Measurements from ENCODE around the gene GALNT12. TPM values are rescaled to one million over a fixed set of nuclear protein-coding genes. Genes with fewer than 3 reads are reported as not detected.
A peak's percentile ranks its signal among the peaks of the same experiment; 100 is the strongest.

The GALNT12 gene, protein sequence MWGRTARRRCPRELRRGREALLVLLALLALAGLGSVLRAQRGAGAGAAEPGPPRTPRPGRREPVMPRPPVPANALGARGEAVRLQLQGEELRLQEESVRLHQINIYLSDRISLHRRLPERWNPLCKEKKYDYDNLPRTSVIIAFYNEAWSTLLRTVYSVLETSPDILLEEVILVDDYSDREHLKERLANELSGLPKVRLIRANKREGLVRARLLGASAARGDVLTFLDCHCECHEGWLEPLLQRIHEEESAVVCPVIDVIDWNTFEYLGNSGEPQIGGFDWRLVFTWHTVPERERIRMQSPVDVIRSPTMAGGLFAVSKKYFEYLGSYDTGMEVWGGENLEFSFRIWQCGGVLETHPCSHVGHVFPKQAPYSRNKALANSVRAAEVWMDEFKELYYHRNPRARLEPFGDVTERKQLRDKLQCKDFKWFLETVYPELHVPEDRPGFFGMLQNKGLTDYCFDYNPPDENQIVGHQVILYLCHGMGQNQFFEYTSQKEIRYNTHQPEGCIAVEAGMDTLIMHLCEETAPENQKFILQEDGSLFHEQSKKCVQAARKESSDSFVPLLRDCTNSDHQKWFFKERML
- 10.1 to 10.6 TPM (median 10.3 TPM) in 3 replicates for total RNA-seq

DNA sequence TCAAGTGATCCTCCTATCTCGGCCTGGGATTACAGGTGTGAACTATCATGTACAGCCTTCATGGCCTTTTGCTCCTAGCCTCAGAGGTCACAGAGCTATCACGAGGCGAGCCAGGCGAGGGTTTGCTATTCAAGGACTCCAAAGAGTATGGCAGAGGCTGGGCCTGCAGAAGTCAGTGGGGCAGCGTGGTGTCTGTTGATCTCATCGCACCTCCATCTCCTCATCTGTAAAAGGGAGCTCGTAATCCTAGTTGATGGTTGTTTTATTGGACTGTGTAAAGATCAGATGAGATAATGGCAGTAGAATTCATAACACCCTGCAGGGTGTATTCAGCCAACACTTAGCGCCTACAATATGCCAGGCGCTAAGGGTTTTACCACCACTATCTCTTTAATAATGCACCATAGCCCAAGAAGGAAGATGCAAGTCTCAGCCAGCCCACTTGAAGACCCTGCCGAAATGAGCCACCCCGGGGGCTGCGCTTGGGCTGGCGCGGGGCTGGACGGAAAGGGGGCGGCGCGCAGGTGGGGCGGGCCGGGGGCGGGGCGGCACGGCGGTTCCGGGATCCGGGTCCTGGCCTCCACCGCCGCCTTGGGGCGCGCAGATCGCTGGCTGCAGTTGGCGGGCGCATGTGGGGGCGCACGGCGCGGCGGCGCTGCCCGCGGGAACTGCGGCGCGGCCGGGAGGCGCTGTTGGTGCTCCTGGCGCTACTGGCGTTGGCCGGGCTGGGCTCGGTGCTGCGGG, at the start of gene GALNT12:
Gene GALNT12, plus strand, starts transcription at position 601 of the 744 bp plus-strand sequence. Its CDS starts 29 bp downstream, at position 630.
- H3K9me3 Mint-ChIP-seq: no peaks in the 10 kb centered on the region
- peak within 1 kb of the TSS; percentile 10 for H3K27ac Mint-ChIP-seq
- no peak for TF ChIP-seq CTCF (IDR thresholded peaks at IDR 0.05; ENCODE audit: unreplicated experiment)
- peak within 1 kb of the TSS; percentile 77 for H3K4me3 Mint-ChIP-seq
- H3K4me1 Mint-ChIP-seq: peaks cover 64% of the 10 kb centered on the region
- peaks cover 4% of the 10 kb centered on the region for H3K36me3 Mint-ChIP-seq
- H3K27me3 Mint-ChIP-seq (ENCODE audit: low read depth): peaks cover 21% of the 10 kb centered on the region
- no peak for DNase-seq (ENCODE audit: low spot score in 2 of 2, unreplicated experiment in 2 of 2)

GRCh38 chr9:98760231-98760630, 47.2 kb upstream of the GALNT12 start:
- H3K27ac Mint-ChIP-seq: no peak overlapping the region
- H3K27me3 Mint-ChIP-seq (ENCODE audit: low read depth): no peaks in the 10 kb centered on the region
- no peaks in the 10 kb centered on the region for H3K4me1 Mint-ChIP-seq
- no peak for TF ChIP-seq CTCF (IDR thresholded peaks at IDR 0.05; ENCODE audit: unreplicated experiment)
- no peak overlapping the region for H3K4me3 Mint-ChIP-seq
- H3K9me3 Mint-ChIP-seq: peaks cover 40% of the 10 kb centered on the region
- no peak for DNase-seq (ENCODE audit: low spot score in 2 of 2, unreplicated experiment in 2 of 2)
- H3K36me3 Mint-ChIP-seq: peaks cover 78% of the 10 kb centered on the region

GRCh38 chr9:98763986-98764745, 43.3 kb upstream of the GALNT12 start:
- Mint-ChIP-seq H3K9me3 (peaks cover 27% of the 10 kb centered on the region), H3K4me1 (no peaks in the 10 kb centered on the region), H3K4me3 (no peak overlapping the region), H3K36me3 (peaks cover 59% of the 10 kb centered on the region), H3K27me3 (ENCODE audit: low read depth) (no peaks in the 10 kb centered on the region), H3K27ac (no peak overlapping the region)
- no peak for TF ChIP-seq CTCF (IDR thresholded peaks at IDR 0.05; ENCODE audit: unreplicated experiment)
- no peak for DNase-seq (ENCODE audit: low spot score in 2 of 2, unreplicated experiment in 2 of 2)

DNA sequence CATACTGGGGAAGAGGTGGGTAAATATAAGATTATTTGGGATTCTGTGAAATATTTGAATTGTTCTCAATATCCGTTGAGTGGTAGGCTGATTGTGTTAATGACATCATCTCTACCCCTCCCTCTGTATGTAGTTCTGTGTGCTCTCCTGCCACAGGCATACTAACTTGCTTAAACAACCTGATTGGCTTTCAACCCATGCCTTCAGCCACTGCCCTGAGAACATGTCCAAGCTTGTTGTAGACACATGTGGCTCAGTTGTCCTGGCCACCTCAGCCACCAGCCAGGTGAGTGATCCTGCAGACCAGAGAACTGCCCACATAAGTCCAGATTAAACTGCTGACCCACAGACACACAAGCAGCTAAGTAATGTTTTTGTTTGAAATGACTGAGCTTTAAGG, 42.2 kb upstream of the GALNT12 start:
- H3K36me3 Mint-ChIP-seq: peaks cover 59% of the 10 kb centered on the region
- DNase-seq (ENCODE audit: low spot score in 2 of 2, unreplicated experiment in 2 of 2): no peak
- TF ChIP-seq CTCF (IDR thresholded peaks at IDR 0.05; ENCODE audit: unreplicated experiment): no peak
- no peaks in the 10 kb centered on the region for H3K4me1 Mint-ChIP-seq
- H3K4me3 Mint-ChIP-seq: no peak overlapping the region
- no peaks in the 10 kb centered on the region for H3K27me3 Mint-ChIP-seq (ENCODE audit: low read depth)
- H3K9me3 Mint-ChIP-seq: peaks cover 20% of the 10 kb centered on the region
- no peak overlapping the region for H3K27ac Mint-ChIP-seq

DNA sequence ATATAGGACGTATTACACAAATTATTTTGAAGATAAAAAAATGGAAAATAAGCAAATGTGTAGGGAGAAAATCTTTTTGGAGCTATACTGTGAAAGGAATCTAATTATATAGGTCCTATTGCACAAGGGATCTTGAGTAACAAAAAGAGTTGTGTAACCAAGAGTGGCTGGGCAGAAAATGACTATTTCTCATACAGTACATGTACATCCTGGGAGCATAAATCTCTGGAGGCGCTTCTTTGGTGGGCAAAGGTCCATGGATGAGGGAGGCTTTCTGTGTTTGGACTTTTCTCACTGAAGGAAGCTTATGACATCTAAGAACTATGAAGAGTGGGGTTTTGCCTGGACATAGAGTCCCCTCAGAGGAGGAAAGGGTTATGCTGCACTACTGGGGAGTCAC, 40.9 kb upstream of the GALNT12 start:
- Mint-ChIP-seq H3K36me3 (peaks cover 61% of the 10 kb centered on the region), H3K4me3 (no peak overlapping the region), H3K4me1 (no peaks in the 10 kb centered on the region), H3K9me3 (peaks cover 20% of the 10 kb centered on the region), H3K27me3 (ENCODE audit: low read depth) (no peaks in the 10 kb centered on the region), H3K27ac (no peak overlapping the region)
- no peak for TF ChIP-seq CTCF (IDR thresholded peaks at IDR 0.05; ENCODE audit: unreplicated experiment)
- DNase-seq (ENCODE audit: low spot score in 2 of 2, unreplicated experiment in 2 of 2): no peak

Data from mesothelial cell of epicardium (in vitro differentiated cells).